Fibroblast of skin of right quadriceps (primary cell): ENCODE results near the gene HECW1.

ENCODE experiments used
- DNase-seq: peaks from one replicate; pipeline ENCODE4 v3.0.0-alpha.2; 2013

HECW1 gene

GRCh38 chr7:43273939-43274719, 161.7 kb downstream of the HECW1 start:
- DNase-seq, result no peak

GRCh38 chr7:43274752-43275151, 162.3 kb downstream of the HECW1 start:
- no peak for DNase-seq

DNA sequence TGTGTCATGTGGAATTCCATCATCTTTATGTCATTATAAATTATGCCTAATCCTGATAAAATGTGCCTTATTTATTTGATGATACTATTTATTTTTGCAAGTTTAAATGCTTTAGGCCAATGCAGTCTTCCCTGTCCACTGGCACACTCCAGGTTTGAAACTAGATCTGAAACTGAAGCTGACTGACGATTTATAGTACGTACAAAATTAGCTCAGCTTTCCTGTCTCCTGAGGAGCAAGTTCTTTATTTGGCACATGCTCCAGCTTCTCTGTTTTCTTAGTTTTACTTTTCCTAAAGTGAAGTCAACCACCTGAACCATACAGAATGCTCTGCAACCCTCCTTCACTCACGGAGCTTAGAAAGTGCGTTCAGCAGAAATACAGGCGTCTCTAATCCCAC, 164.1 kb downstream of the HECW1 start:
- DNase-seq, result no peak

- peak; percentile 20 for DNase-seq
Observed at GRCh38 chr7:43278088-43278644, 165.7 kb downstream of the HECW1 start.

GRCh38 chr7:43281268-43281667, 168.8 kb downstream of the HECW1 start:
- DNase-seq, result no peak

- no peak for DNase-seq
Observed at GRCh38 chr7:43283706-43284105, 171.3 kb downstream of the HECW1 start.

DNA sequence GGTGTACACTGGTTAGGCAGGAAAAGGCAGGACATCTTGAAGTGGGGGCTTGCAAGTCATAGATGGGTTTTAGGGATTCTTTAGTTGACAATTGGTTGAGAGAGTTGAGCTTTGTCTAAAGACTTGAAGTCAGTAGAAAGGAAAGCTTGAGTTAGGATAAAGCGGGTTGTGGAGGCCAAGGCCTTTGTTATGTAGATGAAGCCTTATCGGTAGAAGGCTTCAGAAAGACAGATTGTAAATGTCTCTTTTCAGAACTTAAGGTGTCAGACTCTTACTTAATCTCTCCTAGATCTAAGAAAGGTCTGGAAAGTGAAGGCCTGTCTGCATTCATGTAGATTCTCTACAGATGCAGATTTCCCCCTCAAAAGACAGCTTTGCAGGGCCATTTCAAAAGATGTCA, 177.4 kb downstream of the HECW1 start:
- no peak for DNase-seq

- no peak for DNase-seq
Observed at GRCh38 chr7:43290978-43291377, 178.5 kb downstream of the HECW1 start.

GRCh38 chr7:43291789-43292188, 179.3 kb downstream of the HECW1 start:
- no peak for DNase-seq

- no peak for DNase-seq
Observed at GRCh38 chr7:43292384-43292783, 179.9 kb downstream of the HECW1 start.

GRCh38 chr7:43294080-43294630, 181.7 kb downstream of the HECW1 start:
- DNase-seq, result peak; percentile 83

GRCh38 chr7:43295429-43295828, 183.0 kb downstream of the HECW1 start:
- DNase-seq, result no peak

DNA sequence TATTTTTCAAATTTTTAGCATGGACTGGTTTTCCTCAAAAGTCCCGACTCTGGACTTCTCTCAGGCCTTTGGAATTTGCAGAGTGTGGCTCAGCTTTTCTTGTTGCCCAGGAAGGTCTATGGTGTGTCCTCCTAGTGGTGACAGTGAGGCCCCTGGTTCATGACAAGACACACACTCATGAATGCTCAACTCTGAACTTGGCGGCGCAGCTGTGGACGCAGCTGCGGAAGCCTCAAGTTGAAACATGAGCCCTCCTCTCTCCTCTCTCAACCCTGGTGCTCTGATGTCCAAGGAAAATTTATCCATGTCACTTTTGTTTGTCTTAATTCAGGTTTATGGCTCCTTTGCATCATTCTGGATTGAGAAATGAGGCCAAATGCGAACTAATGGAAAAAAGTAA, 183.9 kb downstream of the HECW1 start:
- no peak for DNase-seq

DNA sequence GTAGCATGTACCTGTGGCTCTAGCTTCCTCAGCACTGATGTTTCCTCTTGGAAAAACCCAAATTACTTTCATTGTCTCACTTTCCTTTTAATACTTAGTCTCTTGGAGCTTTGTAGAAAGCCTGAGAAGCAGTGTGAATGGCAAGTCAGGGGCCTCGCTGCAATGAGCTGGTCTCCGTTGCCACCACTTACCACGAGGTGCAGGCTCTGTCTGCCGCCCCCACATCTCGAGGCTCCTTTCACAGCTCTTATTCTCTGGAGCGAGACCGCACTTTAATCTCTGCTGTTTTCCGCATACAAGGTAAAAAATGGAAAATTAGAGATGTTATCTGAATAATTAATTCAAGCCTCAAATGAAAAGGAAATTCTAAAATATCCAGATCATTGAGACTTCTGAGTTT, 186.2 kb downstream of the HECW1 start:
- DNase-seq, result no peak

GRCh38 chr7:43300121-43300520, 187.7 kb downstream of the HECW1 start:
- no peak for DNase-seq

DNA sequence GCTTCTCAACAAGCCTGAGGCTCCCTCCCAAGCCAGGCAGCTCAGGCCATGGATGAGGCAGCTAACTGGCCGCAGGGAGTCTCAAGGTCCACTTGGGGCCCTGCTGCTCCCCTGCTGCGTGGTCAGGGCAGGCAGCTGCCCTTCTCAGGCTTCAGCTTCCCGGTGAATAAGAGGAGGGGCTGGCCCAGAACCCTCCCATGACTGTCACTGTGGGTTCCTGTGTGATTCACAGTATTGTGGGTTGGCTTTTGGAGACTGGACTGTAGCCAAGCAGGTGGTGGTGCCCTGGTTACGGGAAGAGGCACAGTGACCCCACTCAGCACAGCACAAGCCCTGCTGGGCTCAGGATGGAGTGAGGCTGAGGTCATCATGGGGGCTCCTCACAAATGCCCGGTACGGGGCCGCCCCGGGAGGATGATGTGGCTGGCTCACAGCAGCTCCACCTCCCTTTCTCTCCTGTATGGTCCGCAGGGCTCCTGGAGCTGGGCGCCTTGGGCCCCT, 189.8 kb downstream of the HECW1 start:
- DNase-seq, result peak; percentile 55

- no peak for DNase-seq
Observed at GRCh38 chr7:43302773-43303460, 190.5 kb downstream of the HECW1 start.

GRCh38 chr7:43303740-43304241, 191.3 kb downstream of the HECW1 start:
- peak; percentile 9 for DNase-seq

DNA sequence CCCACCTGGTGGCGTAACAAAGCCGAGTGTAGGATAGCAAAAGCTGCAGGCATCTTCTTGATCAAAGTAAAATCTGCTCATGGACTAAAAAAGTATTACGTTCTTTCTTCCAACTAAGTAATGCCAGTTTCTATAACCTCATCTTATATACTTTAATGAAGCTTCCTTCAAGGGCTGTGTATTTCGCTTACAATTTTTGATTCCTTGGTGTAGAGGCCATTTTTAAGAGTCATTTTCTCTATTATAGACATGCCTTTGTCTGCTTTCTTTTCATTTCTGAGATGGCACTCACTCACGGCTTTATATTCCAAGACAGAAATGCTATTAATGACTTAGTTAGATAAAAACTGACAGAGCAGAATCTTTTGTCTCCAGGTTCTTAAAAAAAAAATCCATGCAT, 194.0 kb downstream of the HECW1 start:
- no peak for DNase-seq

- no peak for DNase-seq
Observed at GRCh38 chr7:43307522-43307921, 195.1 kb downstream of the HECW1 start.

DNA sequence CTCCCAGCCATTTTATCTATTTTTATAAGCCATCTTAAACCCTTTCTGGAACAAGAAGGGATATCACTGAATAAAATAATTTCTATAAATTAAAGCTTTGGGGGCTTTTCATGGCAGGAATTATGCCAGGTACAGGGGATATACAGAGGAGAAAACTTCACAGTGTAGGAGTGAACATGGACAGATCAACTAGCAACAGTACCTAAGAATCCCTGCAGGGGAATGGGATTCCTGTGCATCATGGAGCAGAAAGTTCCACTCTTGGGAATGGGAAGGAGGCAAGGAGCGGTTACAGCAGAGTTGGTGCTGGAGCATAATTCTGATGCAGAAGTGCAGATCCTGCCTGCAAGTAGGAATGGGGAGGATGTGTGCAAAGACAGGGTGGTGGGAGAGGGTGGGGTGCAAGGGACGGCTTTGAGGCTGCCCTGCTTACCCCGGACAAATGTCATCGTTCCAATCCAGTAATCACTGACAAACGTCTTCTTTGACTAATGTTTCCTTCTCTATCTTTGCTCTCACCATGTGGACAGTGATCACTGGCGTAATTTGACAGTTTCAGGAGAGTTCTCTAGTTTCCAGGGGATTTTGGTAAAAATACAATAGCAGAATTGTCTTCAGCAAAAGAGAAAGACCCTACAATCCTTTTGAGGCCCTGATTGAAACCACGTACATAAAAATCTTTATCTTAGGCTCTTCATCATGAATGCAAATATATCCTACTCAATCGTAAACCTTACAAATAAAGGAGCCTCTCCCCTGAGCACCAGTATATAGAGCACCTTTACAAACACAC, 196.7 kb downstream of the HECW1 start:
- DNase-seq, result no peak

GRCh38 chr7:43309706-43310022, 197.2 kb downstream of the HECW1 start:
- no peak for DNase-seq

- DNase-seq, result no peak
Observed at GRCh38 chr7:43311052-43311451, 198.6 kb downstream of the HECW1 start.
